ENCODE data around the gene TLL2. TPM values are rescaled to one million over a fixed set of nuclear protein-coding genes. Genes with fewer than 3 reads are reported as not detected.

The TLL2 gene
- total RNA-seq, 1 donor from 2014 or later = 2.1 TPM

DNA sequence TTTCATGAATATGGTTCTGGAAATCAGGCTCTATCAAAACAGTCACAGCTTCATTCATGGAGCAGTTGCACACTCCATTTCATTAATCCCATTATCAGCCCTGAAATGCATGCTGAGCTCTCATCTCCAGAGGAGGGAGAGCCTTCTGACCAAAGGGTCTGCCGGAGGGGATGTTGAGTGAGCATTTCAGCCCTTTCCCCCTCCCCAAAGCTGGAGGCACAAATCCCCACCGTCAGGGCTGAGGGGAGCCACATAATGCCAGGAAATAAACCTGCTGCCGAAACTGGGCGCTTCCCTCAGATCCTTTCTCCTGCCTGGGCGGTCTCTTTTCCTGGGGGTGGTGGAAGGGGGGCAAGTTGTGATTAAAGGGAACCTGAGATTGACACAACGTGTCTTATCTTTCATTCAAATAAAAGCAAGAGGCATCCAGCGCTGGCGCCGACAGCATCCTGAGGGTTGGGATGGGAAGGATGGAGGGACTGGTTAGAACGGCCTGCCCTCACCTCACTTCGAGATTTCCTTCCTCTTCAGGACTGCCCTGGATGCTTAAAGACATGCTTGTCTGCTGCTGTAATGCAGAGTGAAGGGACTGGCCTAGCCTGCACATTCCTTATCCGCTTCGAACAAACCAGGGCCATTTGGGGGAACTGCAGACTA lies 71.6 kb downstream of the TLL2 start:
- TF ChIP-seq, protein P1, sequence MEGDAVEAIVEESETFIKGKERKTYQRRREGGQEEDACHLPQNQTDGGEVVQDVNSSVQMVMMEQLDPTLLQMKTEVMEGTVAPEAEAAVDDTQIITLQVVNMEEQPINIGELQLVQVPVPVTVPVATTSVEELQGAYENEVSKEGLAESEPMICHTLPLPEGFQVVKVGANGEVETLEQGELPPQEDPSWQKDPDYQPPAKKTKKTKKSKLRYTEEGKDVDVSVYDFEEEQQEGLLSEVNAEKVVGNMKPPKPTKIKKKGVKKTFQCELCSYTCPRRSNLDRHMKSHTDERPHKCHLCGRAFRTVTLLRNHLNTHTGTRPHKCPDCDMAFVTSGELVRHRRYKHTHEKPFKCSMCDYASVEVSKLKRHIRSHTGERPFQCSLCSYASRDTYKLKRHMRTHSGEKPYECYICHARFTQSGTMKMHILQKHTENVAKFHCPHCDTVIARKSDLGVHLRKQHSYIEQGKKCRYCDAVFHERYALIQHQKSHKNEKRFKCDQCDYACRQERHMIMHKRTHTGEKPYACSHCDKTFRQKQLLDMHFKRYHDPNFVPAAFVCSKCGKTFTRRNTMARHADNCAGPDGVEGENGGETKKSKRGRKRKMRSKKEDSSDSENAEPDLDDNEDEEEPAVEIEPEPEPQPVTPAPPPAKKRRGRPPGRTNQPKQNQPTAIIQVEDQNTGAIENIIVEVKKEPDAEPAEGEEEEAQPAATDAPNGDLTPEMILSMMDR (conservative IDR thresholded peaks at IDR 0.05) = no peak
- no peak for DNase-seq (ENCODE audit: low read depth, low spot score)
- Mint-ChIP-seq H3K27ac (ENCODE audit: unreplicated experiment) (no peak overlapping the region), H3K36me3 (ENCODE audit: low read depth) (peaks cover 4% of the 10 kb centered on the region), H3K4me1 (peaks cover 34% of the 10 kb centered on the region), H3K27me3 (ENCODE audit: low read depth) (no peaks in the 10 kb centered on the region), H3K4me3 (no peak overlapping the region), H3K9me3 (peaks cover 10% of the 10 kb centered on the region)

DNA sequence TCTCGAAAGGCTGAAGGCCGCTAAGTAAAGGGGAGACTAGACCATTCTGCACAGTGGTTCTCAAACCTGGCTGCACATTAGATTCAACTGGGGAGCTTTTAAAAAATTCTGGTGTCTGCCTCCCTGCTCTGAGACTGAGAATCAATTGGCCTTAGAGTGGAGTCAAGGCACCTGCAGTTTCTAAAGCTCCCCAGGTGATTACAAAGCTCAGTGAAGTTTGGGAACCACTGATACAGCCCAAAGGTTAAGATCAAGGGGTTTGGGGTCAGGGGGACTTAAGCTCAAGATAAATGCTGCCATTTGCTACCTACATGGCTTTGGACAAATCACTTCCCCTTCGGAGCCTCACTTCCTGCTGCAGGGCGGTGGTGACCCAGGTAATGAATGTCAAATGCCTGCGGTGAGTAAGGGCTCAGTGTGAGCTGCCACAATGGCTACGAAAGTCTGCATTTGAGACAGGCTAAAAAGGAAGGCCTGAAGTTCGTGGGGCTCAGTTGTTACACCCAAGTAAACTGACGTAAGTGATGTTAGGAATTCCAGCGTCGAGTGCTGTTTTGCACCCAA lies 72.3 kb downstream of the TLL2 start:
- peaks cover 27% of the 10 kb centered on the region for H3K4me1 Mint-ChIP-seq
- no peaks in the 10 kb centered on the region for H3K27me3 Mint-ChIP-seq (ENCODE audit: low read depth)
- TF ChIP-seq, protein P1 (conservative IDR thresholded peaks at IDR 0.05) = no peak
- peaks cover 4% of the 10 kb centered on the region for H3K36me3 Mint-ChIP-seq (ENCODE audit: low read depth)
- H3K9me3 Mint-ChIP-seq = peaks cover 10% of the 10 kb centered on the region
- peak overlapping the region; percentile 54 for H3K27ac Mint-ChIP-seq (ENCODE audit: unreplicated experiment)
- no peak for DNase-seq (ENCODE audit: low read depth, low spot score)
- no peak overlapping the region for H3K4me3 Mint-ChIP-seq

DNA sequence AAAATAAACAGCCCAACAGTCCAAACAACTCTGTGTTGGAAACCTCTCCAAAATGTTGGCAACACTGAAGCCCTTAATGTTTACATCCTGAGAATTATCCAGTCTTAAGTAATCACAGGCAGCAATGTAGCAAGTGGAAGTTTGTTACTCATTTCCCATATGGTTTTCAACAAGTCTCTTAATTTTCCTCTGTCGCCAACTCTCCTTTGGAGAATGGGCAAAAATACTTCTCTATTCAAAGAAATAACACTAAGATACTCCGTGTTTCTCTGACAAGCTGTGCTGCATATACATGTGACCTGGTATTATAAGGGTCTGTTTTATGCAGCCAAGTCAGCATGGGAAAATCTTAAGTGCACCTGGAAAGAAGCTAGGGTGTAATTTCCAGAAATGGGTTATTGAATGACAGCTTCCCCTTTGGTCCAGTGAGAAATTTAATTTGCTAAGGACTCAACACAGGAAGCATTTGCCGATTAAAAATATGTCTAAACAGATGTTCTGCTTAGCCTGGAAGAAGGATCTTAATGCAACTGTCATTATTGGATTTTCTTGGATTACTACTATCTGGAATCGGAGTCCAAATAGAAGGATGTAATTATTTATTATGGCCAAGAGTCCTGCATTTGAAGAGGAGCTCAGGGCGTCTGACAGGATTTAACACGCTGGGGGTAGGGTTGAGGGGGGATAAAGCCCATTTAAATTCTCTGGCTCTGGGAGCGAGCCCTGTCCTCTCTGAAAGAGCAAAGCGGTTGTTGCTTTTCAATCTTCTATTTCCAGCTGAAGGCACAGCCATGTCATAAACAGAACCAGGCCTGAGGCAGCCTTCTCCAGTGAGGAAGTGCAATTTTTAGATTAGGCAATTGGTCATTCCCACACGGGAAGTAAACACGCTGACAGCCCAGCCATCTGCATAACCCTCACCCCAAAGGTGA lies 73.1 kb downstream of the TLL2 start:
- TF ChIP-seq, protein P1 (conservative IDR thresholded peaks at IDR 0.05) = no peak
- Mint-ChIP-seq H3K4me3 (no peak overlapping the region), H3K9me3 (peaks cover 10% of the 10 kb centered on the region), H3K27me3 (ENCODE audit: low read depth) (no peaks in the 10 kb centered on the region), H3K36me3 (ENCODE audit: low read depth) (peaks cover 4% of the 10 kb centered on the region), H3K27ac (ENCODE audit: unreplicated experiment) (peak overlapping the region; percentile 54), H3K4me1 (peaks cover 25% of the 10 kb centered on the region)
- no peak for DNase-seq (ENCODE audit: low read depth, low spot score)

DNA sequence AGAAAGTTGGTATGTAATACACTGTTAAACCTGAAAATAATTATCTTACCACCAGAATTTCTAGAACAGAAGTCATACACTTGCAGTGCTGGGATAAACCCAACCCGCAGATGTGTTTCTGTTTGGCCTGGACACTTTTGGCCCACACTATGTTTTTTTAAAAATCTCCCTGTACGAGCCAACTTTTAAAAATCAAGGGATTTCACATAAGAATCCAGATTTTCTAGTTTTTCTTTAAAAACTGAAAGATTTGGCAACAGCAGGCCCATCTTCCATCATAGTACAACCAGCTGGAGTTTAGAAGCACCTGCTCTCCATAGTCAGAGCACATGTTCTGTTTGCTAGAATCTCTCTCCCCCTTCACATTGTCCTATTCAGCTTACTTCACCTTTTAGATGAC lies 74.0 kb downstream of the TLL2 start:
- TF ChIP-seq, protein P1 (conservative IDR thresholded peaks at IDR 0.05) = no peak

DNA sequence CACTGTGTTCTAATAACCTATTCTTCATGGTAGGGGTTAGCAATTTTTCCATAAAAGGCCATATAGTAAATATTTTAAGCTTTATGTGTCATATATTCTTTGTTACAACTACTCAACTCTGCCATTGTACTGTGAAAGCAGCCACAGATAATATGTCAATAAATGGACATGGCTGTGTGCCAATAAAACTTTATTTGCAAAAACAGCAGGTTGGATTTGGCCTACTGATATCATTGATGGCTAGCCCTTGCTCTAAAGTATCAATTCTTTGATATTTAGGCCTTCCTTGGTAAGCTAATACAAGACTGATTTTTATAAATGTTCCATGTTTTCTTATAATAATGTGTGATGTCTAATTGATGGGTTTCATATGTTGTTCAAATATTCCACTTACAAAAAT lies 77.7 kb downstream of the TLL2 start:
- Mint-ChIP-seq H3K36me3 (ENCODE audit: low read depth) (peaks cover 4% of the 10 kb centered on the region), H3K9me3 (peaks cover 10% of the 10 kb centered on the region)

More for the DNA sequence above, 74.0 kb downstream of the TLL2 start:
- Mint-ChIP-seq H3K4me1 (peaks cover 22% of the 10 kb centered on the region), H3K27me3 (ENCODE audit: low read depth) (no peaks in the 10 kb centered on the region), H3K9me3 (peaks cover 10% of the 10 kb centered on the region), H3K4me3 (no peak overlapping the region), H3K27ac (ENCODE audit: unreplicated experiment) (no peak overlapping the region), H3K36me3 (ENCODE audit: low read depth) (peaks cover 4% of the 10 kb centered on the region)
- DNase-seq (ENCODE audit: low read depth, low spot score) = no peak

More for the DNA sequence above, 77.7 kb downstream of the TLL2 start:
- Mint-ChIP-seq H3K27ac (ENCODE audit: unreplicated experiment) (no peak overlapping the region), H3K27me3 (ENCODE audit: low read depth) (no peaks in the 10 kb centered on the region), H3K4me3 (no peak overlapping the region), H3K4me1 (peaks cover 5% of the 10 kb centered on the region)
- TF ChIP-seq, protein P1 (conservative IDR thresholded peaks at IDR 0.05) = no peak
- DNase-seq (ENCODE audit: low read depth, low spot score) = no peak
